GM10847 (cell line): ENCODE measurements around the gene NCS1.

Experiments
- POLR2A ChIP-seq: IDR thresholded peaks from 2 replicates; pipeline ENCODE4 v1.6.1; 2011; ENCODE audit not compliant: insufficient read length; ENCODE audit errors: extremely low read depth

NCS1 gene

GRCh38 chr9:130227833-130228232 is 55.6 kb downstream of the NCS1 start:
- no peak for TF ChIP-seq POLR2A

GRCh38 chr9:130229759-130230158 is 57.6 kb downstream of the NCS1 start:
- TF ChIP-seq POLR2A, result no peak

GRCh38 chr9:130230631-130231030 is 58.4 kb downstream of the NCS1 start:
- TF ChIP-seq POLR2A, result no peak

GRCh38 chr9:130232899-130233586 is 60.8 kb downstream of the NCS1 start:
- no peak for TF ChIP-seq POLR2A

GRCh38 chr9:130233587-130233945 is 61.4 kb downstream of the NCS1 start:
- no peak for TF ChIP-seq POLR2A

DNA sequence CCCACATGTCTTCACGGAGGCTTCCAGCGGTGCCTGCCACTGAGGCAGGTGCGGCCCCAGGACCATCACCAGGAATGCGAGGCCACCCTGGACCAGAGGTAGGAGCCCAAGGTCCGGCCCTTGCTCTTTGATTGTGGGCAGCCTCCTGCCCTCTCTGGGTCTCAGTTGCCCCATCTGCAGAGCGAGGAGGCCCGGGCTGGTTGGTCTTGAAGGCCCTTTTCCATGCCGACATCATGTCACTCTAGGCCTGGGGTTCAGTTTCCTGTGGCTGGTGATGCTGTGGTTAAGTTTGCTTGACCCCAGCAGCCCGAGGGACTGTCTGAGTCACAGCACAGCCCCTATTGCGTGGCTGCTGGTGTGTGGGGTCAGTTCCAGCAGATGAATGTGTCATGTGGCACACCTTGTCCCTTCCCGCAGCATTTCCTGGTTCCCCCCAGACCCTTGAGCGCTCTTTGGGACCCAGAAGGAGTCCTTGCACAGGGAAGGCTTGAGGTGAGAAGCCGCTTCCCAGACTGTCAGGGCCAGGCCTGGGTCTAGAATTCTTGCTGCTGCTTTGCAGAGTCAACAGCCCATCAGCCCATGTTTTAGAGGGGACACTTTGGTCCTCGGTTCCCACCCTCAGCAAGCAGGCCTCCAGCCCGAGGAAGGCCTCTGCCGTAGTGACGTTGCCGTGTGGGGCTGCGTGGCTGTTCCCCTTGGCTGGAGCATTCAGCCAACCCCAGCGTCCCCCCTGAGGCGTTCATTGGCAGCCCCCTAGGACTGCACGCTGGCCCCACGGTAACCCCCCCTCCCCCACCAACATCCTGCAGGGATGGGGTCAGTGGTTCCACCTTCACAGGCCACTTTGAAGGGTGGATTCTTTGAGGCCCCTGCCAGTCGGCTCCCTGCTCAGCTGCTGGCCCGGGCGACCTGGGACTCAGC is 62.4 kb downstream of the NCS1 start:
- no peak for TF ChIP-seq POLR2A

DNA sequence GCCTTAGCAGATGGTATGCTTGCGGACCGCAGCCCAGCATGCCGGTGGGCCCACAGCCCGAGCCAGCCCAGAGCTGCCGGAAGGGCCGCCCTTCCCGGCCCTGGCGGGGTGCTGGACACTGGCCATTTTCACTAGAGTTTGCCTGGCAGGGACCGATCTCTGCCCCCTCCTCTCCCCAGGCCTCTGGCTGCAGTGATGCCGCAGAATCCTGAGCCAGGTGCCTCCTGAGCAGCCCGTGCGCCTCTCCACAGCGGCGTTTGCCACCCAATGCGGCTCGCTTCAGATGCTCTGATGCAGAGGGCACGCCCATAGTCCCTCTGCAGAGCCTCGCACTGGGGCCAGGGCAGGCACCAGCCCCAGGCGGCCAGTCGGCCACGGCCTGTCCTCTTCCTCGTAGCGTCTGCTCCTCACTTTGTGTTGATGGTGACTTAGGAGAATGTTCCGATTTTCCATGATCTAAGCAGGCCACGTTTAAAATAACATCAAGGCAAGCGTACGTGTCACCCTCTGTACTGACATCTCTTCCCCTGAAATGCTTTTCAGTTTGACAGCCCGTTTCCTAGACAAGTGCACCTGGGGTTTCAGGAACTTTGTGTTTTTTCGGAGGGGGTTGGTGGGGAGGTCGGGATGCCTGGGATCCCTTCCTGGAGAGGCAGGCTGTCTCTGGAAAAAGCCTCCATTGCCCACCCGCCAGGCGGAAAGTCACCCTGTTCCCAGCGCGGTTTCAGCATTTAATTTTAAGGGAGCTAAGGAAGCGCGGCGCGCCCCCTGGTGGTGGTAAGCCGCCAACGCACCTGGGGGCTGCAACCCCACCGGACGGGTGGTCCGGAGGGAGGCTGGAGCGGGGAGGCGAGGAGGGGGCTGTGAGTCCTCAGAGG is 63.6 kb downstream of the NCS1 start:
- TF ChIP-seq POLR2A, result no peak

DNA sequence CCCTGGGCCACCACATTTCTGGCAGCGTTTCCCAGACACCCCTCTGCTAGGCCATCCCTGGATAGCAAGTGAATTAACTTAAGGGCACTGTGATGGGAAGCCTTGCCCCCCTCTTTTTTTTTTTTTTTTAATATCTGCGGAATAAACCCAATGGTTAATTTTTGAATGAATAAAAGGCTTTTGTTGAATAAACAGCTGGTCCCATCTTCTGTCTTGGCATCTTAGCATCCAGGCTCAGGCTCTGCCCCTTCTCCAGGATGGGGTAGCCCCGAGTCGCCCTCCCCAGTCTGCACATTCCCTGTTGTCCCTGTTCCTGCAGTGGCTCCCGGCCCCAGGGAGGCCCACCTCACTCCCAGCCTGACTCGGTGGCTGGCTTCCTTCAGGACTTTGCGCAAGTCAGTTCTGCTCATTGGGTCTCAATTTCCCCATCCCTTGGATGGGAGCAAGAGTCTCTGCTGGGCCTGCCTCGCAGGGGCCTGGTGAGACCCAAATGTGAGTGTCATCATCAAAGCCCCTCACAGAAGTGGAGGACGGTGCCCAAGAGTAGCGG is 64.3 kb downstream of the NCS1 start:
- no peak for TF ChIP-seq POLR2A

DNA sequence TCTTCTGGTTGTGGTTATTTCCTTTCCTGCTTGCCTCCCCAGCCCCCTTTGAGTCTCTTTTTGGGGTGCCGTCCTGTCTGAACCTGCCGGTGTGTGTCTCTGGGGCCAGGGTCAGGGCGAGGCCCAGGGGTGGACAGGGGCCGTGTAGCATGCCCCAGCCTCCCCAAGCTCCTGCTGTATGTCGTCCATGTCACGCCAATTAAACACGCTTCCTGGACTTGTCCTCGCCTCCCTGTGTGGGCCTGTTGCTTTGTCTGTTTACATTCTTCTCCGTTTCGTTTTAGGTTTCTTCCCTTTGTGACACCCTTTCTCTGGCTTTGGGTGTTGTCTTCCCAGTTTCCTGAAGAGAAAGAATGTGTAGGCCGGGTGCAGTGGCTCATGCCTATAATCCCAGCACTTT is 64.9 kb downstream of the NCS1 start:
- TF ChIP-seq POLR2A, result no peak

GRCh38 chr9:130237763-130238524 is 65.7 kb downstream of the NCS1 start:
- no peak for TF ChIP-seq POLR2A

- no peak for TF ChIP-seq POLR2A
These were observed 67.1 kb downstream of the NCS1 start for GRCh38 chr9:130239363-130239695.

GRCh38 chr9:130239741-130240241 is 67.6 kb downstream of the NCS1 start:
- TF ChIP-seq POLR2A, result no peak

DNA sequence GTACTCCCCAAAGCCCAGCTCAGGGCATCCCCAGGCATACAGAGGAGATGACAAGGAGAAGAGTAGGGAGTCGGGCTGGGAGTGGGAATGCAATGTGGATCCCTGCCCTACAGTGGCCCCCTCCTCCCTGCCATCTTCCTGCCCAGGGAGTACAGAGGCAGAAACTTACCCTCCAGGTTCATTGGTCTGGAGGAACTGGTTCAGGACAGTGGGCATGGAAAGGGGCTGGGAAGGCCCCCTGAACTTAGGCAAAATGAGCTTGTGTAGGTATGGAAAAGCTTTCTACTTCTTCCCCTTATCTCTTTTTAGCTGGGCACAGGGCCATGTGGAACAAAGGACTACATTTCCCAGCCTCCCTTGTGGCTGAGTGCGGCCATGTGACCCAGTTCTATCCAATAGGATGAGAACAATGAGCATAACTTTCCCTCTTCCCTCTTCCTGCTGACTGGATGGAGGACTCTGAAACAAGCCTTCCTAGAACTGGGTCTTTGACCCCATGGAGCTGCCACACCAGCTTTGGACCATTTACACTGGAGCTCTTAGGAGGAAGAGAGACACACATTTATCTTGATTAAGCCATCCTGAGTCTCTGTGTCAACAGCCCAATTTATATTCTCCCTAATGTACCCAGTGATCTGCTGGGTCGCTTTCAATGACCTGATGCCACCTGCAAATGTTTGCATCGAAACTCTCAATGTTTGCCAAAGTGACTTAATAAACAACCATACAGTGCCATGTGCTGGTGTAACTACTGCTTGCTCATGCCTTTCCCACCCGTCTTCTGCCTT is 68.4 kb downstream of the NCS1 start:
- TF ChIP-seq POLR2A, result no peak

- no peak for TF ChIP-seq POLR2A
These were observed 69.0 kb downstream of the NCS1 start for GRCh38 chr9:130241198-130241535.
